DOHH2 (cell line): ENCODE measurements around the gene ZNF48.

ENCODE experiments used
- H3F3A ChIP-seq: fragments of 200-600 bp; sonication (generic), shearing (Covaris generic); 2 replicates; pipeline ENCODE4 v1.6.0; 2016; ENCODE audit warnings: antibody characterized with exemption, mild to moderate bottlenecking; ENCODE audit not compliant: control insufficient read depth, insufficient read depth
- H3K27ac ChIP-seq: fragments of 200-600 bp; sonication (generic); 2 replicates; pipeline ENCODE4 v1.5.1; 2014; ENCODE audit warnings: low read depth, mild to moderate bottlenecking, low read length, moderate library complexity
- H3K27me3 ChIP-seq: fragments of 200-600 bp; sonication (generic); 2 replicates; pipeline ENCODE4 v1.6.1; 2014; ENCODE audit warnings: mild to moderate bottlenecking, low read length, mixed read lengths; ENCODE audit not compliant: control insufficient read depth
- H3K36me3 ChIP-seq: fragments of 200-600 bp; sonication (generic); 2 replicates; pipeline ENCODE4 v1.6.1; 2014; ENCODE audit warnings: mild to moderate bottlenecking, low read length, moderate library complexity, mixed read lengths; ENCODE audit not compliant: control insufficient read depth
- H3K4me1 ChIP-seq: fragments of 200-600 bp; sonication (generic); 2 replicates; pipeline ENCODE4 v1.6.1; 2014; ENCODE audit warnings: mild to moderate bottlenecking, low read length, mixed read lengths; ENCODE audit not compliant: control insufficient read depth
- H3K4me2 ChIP-seq: fragments of 200-600 bp; sonication (generic); 2 replicates; pipeline ENCODE4 v1.6.0; 2014; ENCODE audit warnings: mild to moderate bottlenecking, low read length, moderate library complexity
- H3K4me3 ChIP-seq: fragments of 200-600 bp; sonication (generic); 2 replicates; pipeline ENCODE4 v1.5.1; 2014; ENCODE audit warnings: mild to moderate bottlenecking, low read length, mixed read lengths
- H3K79me2 ChIP-seq: fragments of 200-600 bp; sonication (generic); 2 replicates; pipeline ENCODE4 v1.6.1; 2014; ENCODE audit warnings: mild to moderate bottlenecking, low read length, mixed read lengths; ENCODE audit not compliant: control insufficient read depth
- H3K9me2 ChIP-seq: fragments of 200-600 bp; sonication (generic); replicated peaks from 2 replicates; pipeline ENCODE4 v1.6.1; 2014; ENCODE audit warnings: mild to moderate bottlenecking, low read length, mixed read lengths; ENCODE audit not compliant: control insufficient read depth
- H3K9me3 ChIP-seq: fragments of 200-600 bp; sonication (generic); 2 replicates; pipeline ENCODE4 v1.6.1; 2014; ENCODE audit warnings: antibody characterized with exemption, low read length, mixed read lengths; ENCODE audit not compliant: control insufficient read depth, insufficient read depth
- H4K20me1 ChIP-seq: fragments of 200-600 bp; sonication (generic); 2 replicates; pipeline ENCODE4 v1.6.0; 2014; ENCODE audit warnings: low read depth, mild to moderate bottlenecking, antibody characterized with exemption, low read length, moderate library complexity; ENCODE audit not compliant: control insufficient read depth, insufficient read depth
- CTCF ChIP-seq: fragments of 200-600 bp; sonication (generic); IDR thresholded peaks from one replicate; pipeline ENCODE4 v1.5.1; 2014; ENCODE audit warnings: antibody characterized with exemption, mild to moderate bottlenecking, low read depth, low read length; ENCODE audit not compliant: poor library complexity, severe bottlenecking
- EZH2phosphoT487 ChIP-seq: fragments of 200-600 bp; sonication (generic); IDR thresholded peaks from 2 replicates; pipeline ENCODE4 v1.6.1; 2017; ENCODE audit warnings: borderline replicate concordance, mild to moderate bottlenecking, antibody characterized with exemption, low read length, moderate library complexity, mixed read lengths

The ZNF48 gene

GRCh38 chr16:30397776-30398660 is 2.8 kb downstream of the ZNF48 start:
- TF ChIP-seq CTCF, result no peak
- peaks cover 31% of the 10 kb centered on the region for H3K36me3 ChIP-seq
- peaks cover 4% of the 10 kb centered on the region for H3F3A ChIP-seq
- H3K9me2 ChIP-seq, result no peaks in the 10 kb centered on the region
- no peak overlapping the region for H3K4me2 ChIP-seq
- peaks cover 28% of the 10 kb centered on the region for H3K79me2 ChIP-seq
- H3K4me3 ChIP-seq, result no peak overlapping the region
- H4K20me1 ChIP-seq, result peaks cover 3% of the 10 kb centered on the region; the same call in 1 of the 2 replicates
- peaks cover 44% of the 10 kb centered on the region for H3K4me1 ChIP-seq
- H3K9me3 ChIP-seq, result no peaks in the 10 kb centered on the region
- H3K27ac ChIP-seq, result no peak overlapping the region
- H3K27me3 ChIP-seq, result no peaks in the 10 kb centered on the region

- Histone ChIP-seq H3K4me2 (no peak overlapping the region), H4K20me1 (peaks cover 3% of the 10 kb centered on the region; the same call in 1 of the 2 replicates), H3K4me3 (no peak overlapping the region), H3K9me3 (no peaks in the 10 kb centered on the region), H3K4me1 (peaks cover 44% of the 10 kb centered on the region), H3K36me3 (peaks cover 31% of the 10 kb centered on the region), H3K27me3 (no peaks in the 10 kb centered on the region), H3K9me2 (no peaks in the 10 kb centered on the region), H3F3A (peaks cover 4% of the 10 kb centered on the region), H3K27ac (no peak overlapping the region), H3K79me2 (peaks cover 28% of the 10 kb centered on the region)
- no peak for TF ChIP-seq EZH2phosphoT487
- TF ChIP-seq CTCF, result no peak
Measured at GRCh38 chr16:30398661-30399434, 3.6 kb downstream of the ZNF48 start.

GRCh38 chr16:30399435-30400186 is 4.4 kb downstream of the ZNF48 start:
- Histone ChIP-seq H3K9me3 (no peaks in the 10 kb centered on the region), H3K4me3 (peak overlapping the region; percentile 77), H3F3A (peaks cover 4% of the 10 kb centered on the region; the same call in 1 of the 2 replicates), H3K27me3 (no peaks in the 10 kb centered on the region), H3K9me2 (no peaks in the 10 kb centered on the region), H3K4me2 (peak overlapping the region; percentile 86), H3K36me3 (peaks cover 31% of the 10 kb centered on the region), H3K4me1 (peaks cover 36% of the 10 kb centered on the region), H4K20me1 (peaks cover 3% of the 10 kb centered on the region; the same call in 1 of the 2 replicates), H3K79me2 (peaks cover 28% of the 10 kb centered on the region), H3K27ac (peak overlapping the region; percentile 63)
- TF ChIP-seq CTCF, result no peak
- no peak for TF ChIP-seq EZH2phosphoT487
